ENCODE measurements around the gene TMEM236. TPM values are rescaled to one million over a fixed set of nuclear protein-coding genes. Genes with fewer than 3 reads are reported as not detected.
A peak's percentile ranks its signal among the peaks of the same experiment; 100 is the strongest.

Gene TMEM236
- total RNA-seq, 2 donors from 2014 or later = 0.52 to 0.66 TPM

- intact Hi-C loops (cut with DNase I) = no loop called here
- no peaks in the 10 kb centered on the region for H3K27me3 ChIP-seq
- H3K27ac ChIP-seq = no peak overlapping the region
- ATAC-seq (no peak), DNase-seq (no peak)
- TF ChIP-seq CTCF (IDR thresholded peaks at IDR 0.05) (no peak), POLR2A (IDR thresholded peaks at IDR 0.05) (no peak)
- H3K36me3 ChIP-seq (replicated peaks in 1 of 2; ENCODE audit: insufficient read depth in 1 of 2, low read depth in 2 of 2) = no peaks in the 10 kb centered on the region
- peaks cover 31% of the 10 kb centered on the region for H3K4me1 ChIP-seq
- 75 to 84% methylated on average over 17 of the region's 17 CpGs for WGBS, 2 donors
- H3K9me3 ChIP-seq = no peaks in the 10 kb centered on the region
- H3K4me3 ChIP-seq = no peak overlapping the region
Observed at GRCh38 chr10:17795813-17796594, 44.0 kb downstream of the TMEM236 start.

- 64 to 73% methylated on average over 3 of the region's 3 CpGs for WGBS, 2 donors
- Histone ChIP-seq H3K36me3 (replicated peaks in 1 of 2; ENCODE audit: insufficient read depth in 1 of 2, low read depth in 2 of 2) (no peaks in the 10 kb centered on the region), H3K9me3 (no peaks in the 10 kb centered on the region), H3K4me1 (no peaks in the 10 kb centered on the region), H3K4me3 (no peak overlapping the region), H3K27ac (no peak overlapping the region), H3K27me3 (no peaks in the 10 kb centered on the region)
- intact Hi-C loops (cut with DNase I) = no loop called here
- TF ChIP-seq POLR2A (IDR thresholded peaks at IDR 0.05) = no peak
- peak in 5 of 7 experiments; percentile 14 to 27 (median 21) for TF ChIP-seq CTCF (IDR thresholded peaks at IDR 0.05)
- no peak for DNase-seq
- ATAC-seq = no peak
Observed at GRCh38 chr10:17801507-17801906, 49.5 kb downstream of the TMEM236 start.

DNA sequence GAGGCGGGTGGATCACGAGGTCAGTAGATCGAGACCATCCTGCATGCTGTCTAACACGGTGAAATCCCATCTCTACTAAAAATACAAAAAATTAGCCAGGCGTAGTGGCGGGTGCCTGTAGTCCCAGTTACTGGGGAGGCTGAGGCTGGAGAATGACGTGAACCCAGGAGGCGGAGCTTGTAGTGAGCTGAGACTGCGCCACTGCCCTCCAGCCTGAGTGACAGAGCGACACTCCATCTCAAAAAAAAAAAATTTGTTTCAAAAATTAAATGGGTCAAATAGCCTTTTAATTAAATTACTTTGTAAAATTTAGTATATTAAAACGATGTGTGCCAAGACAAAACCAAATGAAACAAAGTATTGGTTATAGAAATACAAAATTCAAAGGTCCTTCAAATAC lies 50.3 kb downstream of the TMEM236 start:
- ATAC-seq = no peak
- intact Hi-C loops (cut with DNase I) = no loop called here
- WGBS, 2 donors = 95 to 97% methylated on average over 11 of the region's 11 CpGs
- H3K9me3 ChIP-seq = no peaks in the 10 kb centered on the region
- no peaks in the 10 kb centered on the region for H3K4me1 ChIP-seq
- no peaks in the 10 kb centered on the region for H3K27me3 ChIP-seq
- no peak overlapping the region for H3K27ac ChIP-seq
- TF ChIP-seq CTCF (IDR thresholded peaks at IDR 0.05) = no peak
- TF ChIP-seq POLR2A (IDR thresholded peaks at IDR 0.05) = no peak
- no peak for DNase-seq
- no peaks in the 10 kb centered on the region for H3K36me3 ChIP-seq (replicated peaks in 1 of 2; ENCODE audit: insufficient read depth in 1 of 2, low read depth in 2 of 2)
- H3K4me3 ChIP-seq = no peak overlapping the region

DNA sequence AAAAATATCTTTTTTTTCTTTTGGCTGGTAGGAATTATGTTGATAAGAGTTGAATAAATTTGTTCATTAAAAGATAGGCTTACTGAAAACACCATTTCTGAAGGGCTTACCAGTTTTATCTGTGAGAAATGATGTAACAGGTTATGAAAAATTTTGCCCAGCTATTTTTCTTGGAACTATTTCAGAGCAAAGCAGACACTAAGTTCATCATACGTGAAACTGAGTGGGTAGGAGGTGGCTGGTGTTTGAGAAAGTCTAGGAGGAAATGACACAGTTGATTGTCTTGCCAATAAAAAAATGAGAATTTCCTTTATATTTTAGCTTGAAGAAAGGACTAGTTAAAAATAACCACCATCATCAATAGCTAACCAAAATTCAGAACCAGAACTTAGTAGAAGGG lies 51.0 kb downstream of the TMEM236 start:
- TF ChIP-seq CTCF (IDR thresholded peaks at IDR 0.05) (no peak), POLR2A (IDR thresholded peaks at IDR 0.05) (no peak)
- no peaks in the 10 kb centered on the region for H3K9me3 ChIP-seq
- H3K27ac ChIP-seq = no peak overlapping the region
- H3K4me3 ChIP-seq = no peak overlapping the region
- no peaks in the 10 kb centered on the region for H3K4me1 ChIP-seq
- intact Hi-C loops (cut with DNase I) = no loop called here
- DNase-seq (no peak), ATAC-seq (no peak)
- WGBS, 2 donors = 16 to 22% methylated on average over 1 of the region's 1 CpG
- H3K27me3 ChIP-seq = no peaks in the 10 kb centered on the region
- H3K36me3 ChIP-seq (replicated peaks in 1 of 2; ENCODE audit: insufficient read depth in 1 of 2, low read depth in 2 of 2) = no peaks in the 10 kb centered on the region

- no peak for TF ChIP-seq POLR2A (IDR thresholded peaks at IDR 0.05)
- TF ChIP-seq CTCF (IDR thresholded peaks at IDR 0.05) = no peak
- no peaks in the 10 kb centered on the region for H3K4me1 ChIP-seq
- WGBS, 2 donors = 58 to 77% methylated on average over 3 of the region's 3 CpGs
- DNase-seq (no peak), ATAC-seq (no peak)
- H3K36me3 ChIP-seq (replicated peaks in 1 of 2; ENCODE audit: insufficient read depth in 1 of 2, low read depth in 2 of 2) = no peaks in the 10 kb centered on the region
- no peaks in the 10 kb centered on the region for H3K9me3 ChIP-seq
- no peaks in the 10 kb centered on the region for H3K27me3 ChIP-seq
- H3K27ac ChIP-seq = no peak overlapping the region
- no peak overlapping the region for H3K4me3 ChIP-seq
- intact Hi-C loops (cut with DNase I) = no loop called here
Observed at GRCh38 chr10:17805330-17805729, 53.3 kb downstream of the TMEM236 start.
